Stimulated activated CD8-positive, alpha-beta memory T cell treated with anti-CD3 and anti-CD28 coated beads, Interleukin-7, amount 100 ng/mL, for 48 hours (primary cell): ENCODE measurements around the gene ASPG.

Source experiments
- DNase-seq, 2 donors: peaks; one replicate each; pipeline ENCODE4 v3.0.0-alpha.2; 2020; ENCODE audit warnings: low read depth in 1 of 2; ENCODE audit errors: extremely low read depth in 1 of 2

Gene ASPG

GRCh38 chr14:104092931-104093365, 7.4 kb downstream of the ASPG start:
- DNase-seq = no peak

GRCh38 chr14:104093366-104094055, 8.0 kb downstream of the ASPG start:
- no peak for DNase-seq

- no peak for DNase-seq
These were observed 8.7 kb downstream of the ASPG start for GRCh38 chr14:104094056-104094708.

- DNase-seq = peak; percentile 44 to 47
These were observed 9.4 kb downstream of the ASPG start for GRCh38 chr14:104094709-104095425.

- DNase-seq = no peak
These were observed 10.2 kb downstream of the ASPG start for GRCh38 chr14:104095426-104096310.

- DNase-seq = no peak
These were observed 10.8 kb downstream of the ASPG start for GRCh38 chr14:104096318-104096717.

GRCh38 chr14:104096751-104097700, 11.5 kb downstream of the ASPG start:
- no peak for DNase-seq

- DNase-seq = no peak
These were observed 13.0 kb downstream of the ASPG start for GRCh38 chr14:104098272-104099095.

- no peak for DNase-seq
These were observed 13.9 kb downstream of the ASPG start for GRCh38 chr14:104099096-104100041.

GRCh38 chr14:104100171-104101085, 14.9 kb downstream of the ASPG start:
- no peak for DNase-seq

GRCh38 chr14:104101086-104101621, 15.7 kb downstream of the ASPG start:
- no peak for DNase-seq

- DNase-seq = no peak
These were observed 16.3 kb downstream of the ASPG start for GRCh38 chr14:104101651-104102281.

- no peak for DNase-seq
These were observed 16.9 kb downstream of the ASPG start for GRCh38 chr14:104102282-104102914.

GRCh38 chr14:104103061-104103445, 17.6 kb downstream of the ASPG start:
- DNase-seq = no peak

- DNase-seq = no peak
These were observed 18.1 kb downstream of the ASPG start for GRCh38 chr14:104103446-104104075.
